Natural killer cell (primary cell): ENCODE data around the gene ZDHHC9. TPM values are rescaled to one million over a fixed set of nuclear protein-coding genes. Genes with fewer than 3 reads are reported as not detected.
A peak's percentile ranks its signal among the peaks of the same experiment; 100 is the strongest.

ENCODE experiments used
- ATAC-seq, 3 donors: fragments of 150-1000 bp in 2 of 3; fragments of 200-7000 bp in 1 of 3; cut with Tn5 transposase; 1 replicate in 1 of 3; 2 replicates in 2 of 3; pipeline ENCODE4 v1.10.0; 2021; ENCODE audit warnings: mild to moderate bottlenecking in 2 of 3, moderate library complexity in 2 of 3
- DNase-seq, 2 donors: peaks; one replicate each; pipeline versions ENCODE4 v3.0.0 to v3.0.0-alpha.2; 2013 to 2021; ENCODE audit warnings: mixed read lengths in 1 of 2
- H3K27ac ChIP-seq: one replicate; pipeline ENCODE4 v1.5.1; 2013; ENCODE audit warnings: mild to moderate bottlenecking, low read length
- H3K27me3 ChIP-seq: one replicate; pipeline ENCODE4 v1.6.1; 2013; ENCODE audit warnings: low read length; ENCODE audit not compliant: control insufficient read depth, insufficient read depth
- H3K36me3 ChIP-seq: one replicate; pipeline ENCODE4 v1.6.1; 2013; ENCODE audit warnings: low read length; ENCODE audit not compliant: control insufficient read depth, insufficient read depth
- H3K4me1 ChIP-seq: one replicate; pipeline ENCODE4 v1.6.1; 2013; ENCODE audit warnings: low read length; ENCODE audit not compliant: control insufficient read depth, insufficient read depth
- H3K4me3 ChIP-seq: one replicate; pipeline ENCODE4 v1.5.1; 2013; ENCODE audit warnings: low read length
- H3K9me3 ChIP-seq: one replicate; pipeline ENCODE4 v1.6.1; 2013; ENCODE audit warnings: low read length; ENCODE audit not compliant: control insufficient read depth, insufficient read depth
- H3K27ac Mint-ChIP-seq, 2 donors: one replicate each; pipeline ENCODE4 v1.8.0; 2022; ENCODE audit warnings: mild to moderate bottlenecking in 2 of 2, mixed read lengths in 2 of 2, moderate library complexity in 1 of 2
- H3K27me3 Mint-ChIP-seq, 2 donors: one replicate each; pipeline ENCODE4 v1.8.0; 2022; ENCODE audit warnings: low read depth in 2 of 2, mixed read lengths in 2 of 2
- H3K36me3 Mint-ChIP-seq: one replicate; pipeline ENCODE4 v1.8.0; 2022; ENCODE audit warnings: mixed read lengths
- H3K4me1 Mint-ChIP-seq, 2 donors: one replicate each; pipeline ENCODE4 v1.8.0; 2022; ENCODE audit warnings: mixed read lengths in 2 of 2
- H3K4me3 Mint-ChIP-seq: one replicate; pipeline ENCODE4 v1.8.0; 2022; ENCODE audit warnings: mild to moderate bottlenecking, moderate library complexity, mixed read lengths
- H3K9me3 Mint-ChIP-seq, 2 donors: one replicate each; pipeline ENCODE4 v1.8.0; 2022; ENCODE audit warnings: mixed read lengths in 2 of 2
- CTCF ChIP-seq: fragments of 200-600 bp; IDR thresholded peaks from one replicate; pipeline ENCODE4 v1.8.0; 2022; ENCODE audit warnings: antibody characterized with exemption
- WGBS: methylation state at CpG from one replicate; pipeline ENCODE4 v1.1.7; 2013; ENCODE audit warnings: missing lambda C conversion rate; ENCODE audit not compliant: insufficient coverage; 5-methylcytosine and 5-hydroxymethylcytosine counted together
- intact Hi-C: fragments of 100-400 bp; cut with micrococcal nuclease; formaldehyde crosslinking; loops from one replicate; pipeline ENCODE4 v1.14.2; 2022
- total RNA-seq, 4 donors: library from RNA; stranded (reverse); fragments of 120-200 nt in 1 of 4; gene quantifications; one replicate each; pipeline versions ENCODE4 v1.2.3 to v1.2.4, GENCODE V29; 2013 to 2022

The ZDHHC9 gene
- 1 to 10 TPM; 1.0 to 3.0 (median 2.1) TPM for total RNA-seq
- total RNA-seq (2013) = 2.0 TPM

DNA sequence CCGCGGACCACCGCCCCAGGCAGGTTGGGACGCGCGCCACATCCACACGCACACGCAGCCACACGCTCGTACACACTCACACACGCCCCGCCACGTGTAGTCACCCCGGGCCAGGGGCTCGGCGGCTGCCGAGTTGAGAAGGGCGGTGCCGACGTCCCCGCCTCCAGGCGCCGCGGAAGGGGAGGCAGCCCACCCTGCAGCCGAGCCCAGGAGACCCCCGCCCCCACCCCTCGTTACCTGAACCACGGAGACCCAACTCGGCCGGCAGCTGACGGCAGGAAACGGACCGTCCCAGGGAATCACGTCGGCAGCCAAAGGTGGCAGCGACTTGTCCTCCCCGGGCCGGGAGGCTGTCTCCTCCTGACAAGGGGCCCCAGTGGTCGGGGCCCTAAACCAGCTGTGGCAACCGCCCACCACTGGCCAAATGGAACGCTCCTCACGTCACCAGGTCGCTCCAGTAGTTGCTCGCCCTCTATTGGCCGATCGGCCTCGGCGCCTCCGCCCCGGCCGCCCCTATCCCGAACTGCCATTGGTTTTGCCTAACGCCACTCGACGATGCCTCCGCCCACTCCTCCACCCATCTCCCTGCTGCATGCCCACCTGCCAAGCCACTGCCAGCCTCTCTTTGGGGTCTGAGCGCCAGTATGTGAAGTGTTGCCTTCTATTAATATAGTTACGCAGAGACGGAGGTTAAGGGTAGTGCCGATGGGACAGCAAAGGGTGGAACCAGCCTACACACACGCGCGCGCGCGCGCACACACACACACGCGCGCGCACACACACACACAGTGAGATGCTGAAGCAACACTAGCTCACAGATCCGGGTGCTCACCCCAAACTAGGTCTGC is at the start of gene ZDHHC9:
Gene ZDHHC9 (minus strand): TSS at position 428 of the 848 bp plus-strand sequence. CDS start 1,941 bp downstream, outside the sequence.
- TF ChIP-seq CTCF = no peak
- Histone ChIP-seq H3K36me3 (no peaks in the 10 kb centered on the region), H3K9me3 (no peaks in the 10 kb centered on the region), H3K27me3 (no peaks in the 10 kb centered on the region), H3K27ac (peak within 1 kb of the TSS; percentile 38), H3K4me3 (peak within 1 kb of the TSS; percentile 77), H3K4me1 (peaks cover 8% of the 10 kb centered on the region)
- H3K27ac Mint-ChIP-seq = peak within 1 kb of the TSS; percentile 29 to 80
- intact Hi-C loops = no loop called here
- ATAC-seq (peak; percentile 99), DNase-seq (peak; percentile 80 to 90)
- H3K9me3 Mint-ChIP-seq = no peaks in the 10 kb centered on the region
- peaks cover 3 to 21% of the 10 kb centered on the region in 2 donors for H3K27me3 Mint-ChIP-seq
- 0% methylated on average over 71 of the region's 72 CpGs for WGBS
- peaks cover 0 to 10% of the 10 kb centered on the region in 2 donors for H3K4me1 Mint-ChIP-seq
- H3K4me3 Mint-ChIP-seq = peak within 1 kb of the TSS; percentile 88
- H3K36me3 Mint-ChIP-seq = no peaks in the 10 kb centered on the region

GRCh38 chrX:129877401-129877800 is 33.7 kb upstream of the ZDHHC9 start:
- H3K27me3 Mint-ChIP-seq = no peaks in the 10 kb centered on the region
- no peak overlapping the region for H3K27ac Mint-ChIP-seq
- H3K4me1 Mint-ChIP-seq = no peaks in the 10 kb centered on the region
- H3K9me3 ChIP-seq = no peaks in the 10 kb centered on the region
- no peak overlapping the region for H3K4me3 Mint-ChIP-seq
- whole genome bisulfite sequencing = 84% methylated on average over 5 of the region's 5 CpGs
- no peak for TF ChIP-seq CTCF
- H3K27ac ChIP-seq = no peak overlapping the region
- H3K27me3 ChIP-seq = no peaks in the 10 kb centered on the region
- intact Hi-C loops = no loop called here
- H3K9me3 Mint-ChIP-seq = no peaks in the 10 kb centered on the region
- H3K36me3 Mint-ChIP-seq = no peaks in the 10 kb centered on the region
- no peaks in the 10 kb centered on the region for H3K4me1 ChIP-seq
- ATAC-seq (no peak), DNase-seq (no peak)
- H3K36me3 ChIP-seq = no peaks in the 10 kb centered on the region
- no peak overlapping the region for H3K4me3 ChIP-seq

GRCh38 chrX:129876771-129877305 is 33.2 kb upstream of the ZDHHC9 start:
- H3K36me3 Mint-ChIP-seq = no peaks in the 10 kb centered on the region
- H3K4me3 Mint-ChIP-seq = no peak overlapping the region
- no peaks in the 10 kb centered on the region for H3K27me3 Mint-ChIP-seq
- Histone ChIP-seq H3K9me3 (no peaks in the 10 kb centered on the region), H3K36me3 (no peaks in the 10 kb centered on the region), H3K4me3 (no peak overlapping the region), H3K4me1 (no peaks in the 10 kb centered on the region), H3K27me3 (no peaks in the 10 kb centered on the region), H3K27ac (no peak overlapping the region)
- H3K27ac Mint-ChIP-seq = no peak overlapping the region
- no peaks in the 10 kb centered on the region for H3K4me1 Mint-ChIP-seq
- no peaks in the 10 kb centered on the region for H3K9me3 Mint-ChIP-seq
- no peak for ATAC-seq
- WGBS = 74% methylated on average over 4 of the region's 4 CpGs
- intact Hi-C loops = no loop called here
- no peak for DNase-seq
- TF ChIP-seq CTCF = no peak
